ENCODE data around the gene KDM5C.

KDM5C gene

DNA sequence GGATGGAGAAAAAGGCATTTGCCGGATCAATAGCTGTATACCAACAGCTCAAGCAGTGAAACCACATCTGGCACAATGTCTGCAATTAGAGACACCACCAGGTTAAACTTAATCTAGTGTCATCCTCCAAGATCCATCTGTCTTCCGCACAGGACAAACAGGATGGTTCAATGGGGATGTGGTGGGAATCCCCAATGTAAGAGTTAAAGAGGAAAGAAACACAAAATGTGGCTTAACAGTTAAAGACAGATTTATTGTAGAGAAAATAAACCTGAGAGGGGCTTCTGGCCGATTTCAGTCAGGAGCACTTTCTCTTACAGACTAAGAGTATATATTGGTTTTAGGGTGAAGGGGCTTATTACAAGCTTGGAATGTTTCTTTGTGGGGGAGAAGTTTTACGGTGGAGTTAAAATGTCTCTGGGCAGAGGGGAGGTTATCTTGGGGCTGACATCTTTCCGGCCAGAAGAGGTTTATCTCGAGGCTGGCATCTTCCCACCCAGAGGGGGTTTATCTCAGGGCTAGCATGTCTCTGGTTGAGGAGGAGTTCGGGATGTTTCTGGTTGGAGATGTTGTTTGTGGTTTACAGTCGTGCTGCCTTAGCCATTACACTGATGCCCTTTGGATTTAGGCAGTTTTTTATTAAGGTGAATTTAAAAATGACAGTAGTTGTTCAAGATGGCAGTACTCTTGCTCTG, 69.3 kb downstream of the KDM5C start:
- POLR2A ChIA-PET: no interaction called here
- no peak overlapping the region for H3K4me3 ChIP-seq (ENCODE audit: low read depth, low read length)
- TF ChIP-seq, protein P1, sequence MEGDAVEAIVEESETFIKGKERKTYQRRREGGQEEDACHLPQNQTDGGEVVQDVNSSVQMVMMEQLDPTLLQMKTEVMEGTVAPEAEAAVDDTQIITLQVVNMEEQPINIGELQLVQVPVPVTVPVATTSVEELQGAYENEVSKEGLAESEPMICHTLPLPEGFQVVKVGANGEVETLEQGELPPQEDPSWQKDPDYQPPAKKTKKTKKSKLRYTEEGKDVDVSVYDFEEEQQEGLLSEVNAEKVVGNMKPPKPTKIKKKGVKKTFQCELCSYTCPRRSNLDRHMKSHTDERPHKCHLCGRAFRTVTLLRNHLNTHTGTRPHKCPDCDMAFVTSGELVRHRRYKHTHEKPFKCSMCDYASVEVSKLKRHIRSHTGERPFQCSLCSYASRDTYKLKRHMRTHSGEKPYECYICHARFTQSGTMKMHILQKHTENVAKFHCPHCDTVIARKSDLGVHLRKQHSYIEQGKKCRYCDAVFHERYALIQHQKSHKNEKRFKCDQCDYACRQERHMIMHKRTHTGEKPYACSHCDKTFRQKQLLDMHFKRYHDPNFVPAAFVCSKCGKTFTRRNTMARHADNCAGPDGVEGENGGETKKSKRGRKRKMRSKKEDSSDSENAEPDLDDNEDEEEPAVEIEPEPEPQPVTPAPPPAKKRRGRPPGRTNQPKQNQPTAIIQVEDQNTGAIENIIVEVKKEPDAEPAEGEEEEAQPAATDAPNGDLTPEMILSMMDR (IDR thresholded peaks at IDR 0.05; ENCODE audit: insufficient read depth, low read length, missing control alignments): no peak
- DNase-seq (ENCODE audit: low read depth, low spot score): no peak
- CTCF ChIA-PET: no interaction called here

DNA sequence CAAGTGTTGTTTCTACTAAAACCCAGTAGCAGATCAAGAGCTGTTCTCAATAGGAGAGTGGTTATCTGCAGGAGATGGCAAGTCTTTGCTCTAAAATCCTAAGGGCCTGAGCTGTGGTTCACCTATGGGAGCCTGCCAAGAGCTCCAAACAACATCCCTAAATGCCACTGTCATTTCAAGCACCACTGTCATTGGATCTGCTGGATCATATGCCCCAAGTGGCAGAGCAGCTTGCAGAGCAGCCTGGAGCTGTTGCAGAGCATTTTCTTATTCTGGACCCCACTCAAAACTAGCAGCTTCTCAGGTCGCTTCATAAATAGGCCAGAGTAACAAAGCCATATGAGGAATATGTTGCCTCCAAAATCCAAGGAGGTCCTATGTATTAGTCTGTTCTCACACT, 71.4 kb downstream of the KDM5C start:
- POLR2A ChIA-PET: no interaction called here
- DNase-seq (ENCODE audit: low read depth, low spot score): no peak
- TF ChIP-seq, protein P1 (IDR thresholded peaks at IDR 0.05; ENCODE audit: insufficient read depth, low read length, missing control alignments): no peak
- CTCF ChIA-PET: no interaction called here
- no peak overlapping the region for H3K4me3 ChIP-seq (ENCODE audit: low read depth, low read length)
